H1 (cell line): ENCODE results near the gene MOCS3. TPM values are rescaled to one million over a fixed set of nuclear protein-coding genes. Genes with fewer than 3 reads are reported as not detected.

Experiments
- ASH2L ChIP-seq: fragments of 200-600, 300-600 bp; sonication (generic); IDR thresholded peaks from one replicate; pipeline ENCODE4 v1.7.1; 2017; ENCODE audit warnings: low read length
- CEBPB ChIP-seq: IDR thresholded peaks from 2 replicates; pipeline ENCODE4 v1.6.1; 2012; ENCODE audit warnings: low read depth, low read length
- CTBP2 ChIP-seq: IDR thresholded peaks from 2 replicates; pipeline ENCODE4 v1.7.0; 2011; ENCODE audit warnings: borderline replicate concordance, mild to moderate bottlenecking, moderate library complexity, mixed read lengths, low read length; ENCODE audit not compliant: insufficient read depth, insufficient read length
- E2F6 ChIP-seq: IDR thresholded peaks from 2 replicates; pipeline ENCODE4 v1.6.1; 2012; ENCODE audit warnings: inconsistent platforms
- EZH2 ChIP-seq: fragments of 200-600 bp; sonication (generic); IDR thresholded peaks from 2 replicates; pipeline ENCODE4 v1.7.1; 2012; ENCODE audit warnings: low read depth, mild to moderate bottlenecking, moderate library complexity, low read length, inconsistent platforms; ENCODE audit not compliant: severe bottlenecking
- GABPA ChIP-seq: IDR thresholded peaks from 2 replicates; pipeline ENCODE4 v1.6.1; 2011; ENCODE audit warnings: mild to moderate bottlenecking, low read length, moderate library complexity, borderline replicate concordance; ENCODE audit not compliant: insufficient read depth
- KDM4A ChIP-seq: IDR thresholded peaks from one replicate; pipeline ENCODE4 v1.7.1; 2012; ENCODE audit warnings: low read depth, mild to moderate bottlenecking, moderate library complexity, low read length, inconsistent platforms; ENCODE audit not compliant: severe bottlenecking
- KDM5A ChIP-seq: fragments of 200-600 bp; IDR thresholded peaks from 2 replicates; pipeline ENCODE4 v1.7.1; 2012; ENCODE audit warnings: mild to moderate bottlenecking, low read length, inconsistent platforms, mixed read lengths
- MAX ChIP-seq: IDR thresholded peaks from 2 replicates; pipeline ENCODE4 v1.6.1; 2012; ENCODE audit warnings: inconsistent platforms
- NANOG ChIP-seq: IDR thresholded peaks from 2 replicates; pipeline ENCODE4 v1.6.1; 2011; ENCODE audit warnings: low read length, low read depth, mild to moderate bottlenecking, inconsistent platforms; ENCODE audit not compliant: insufficient read depth, poor library complexity, severe bottlenecking
- NRF1 ChIP-seq: IDR thresholded peaks from 2 replicates; pipeline ENCODE4 v1.6.1; 2011; ENCODE audit warnings: mild to moderate bottlenecking, low read depth, low read length, improper control_type of control experiment
- PHF8 ChIP-seq: fragments of 200-600 bp; sonication (generic); conservative IDR thresholded peaks from 2 replicates; pipeline ENCODE4 v1.7.1; 2012; ENCODE audit warnings: low read depth, mild to moderate bottlenecking, inconsistent platforms, low read length, moderate library complexity
- POLR2AphosphoS5 ChIP-seq: IDR thresholded peaks from 2 replicates; pipeline ENCODE4 v1.6.1; 2011; ENCODE audit warnings: low read depth, low read length
- POU5F1 ChIP-seq: IDR thresholded peaks from 2 replicates; pipeline ENCODE4 v1.6.1; 2011; ENCODE audit warnings: low read depth, mild to moderate bottlenecking, low read length, moderate library complexity
- RFX5 ChIP-seq: IDR thresholded peaks from 2 replicates; pipeline ENCODE4 v1.6.1; 2011; ENCODE audit warnings: low read depth, low read length, improper control_type of control experiment, borderline replicate concordance
- SIN3A ChIP-seq, 2 experiments: IDR thresholded peaks in 1 of 2; conservative IDR thresholded peaks in 1 of 2; 2 replicates each; pipeline ENCODE4 v1.6.1; 2011 to 2012; ENCODE audit warnings: low read length in 2 of 2, improper control_type of control experiment in 1 of 2, low read depth in 1 of 2, mild to moderate bottlenecking in 1 of 2
- SIRT6 ChIP-seq: IDR thresholded peaks from one replicate; pipeline ENCODE4 v1.7.1; 2012; ENCODE audit warnings: low read length, inconsistent platforms
- SP1 ChIP-seq: IDR thresholded peaks from 2 replicates; pipeline ENCODE4 v1.6.1; 2011; ENCODE audit warnings: low read depth, low read length
- SP2 ChIP-seq: IDR thresholded peaks from 2 replicates; pipeline ENCODE4 v1.6.1; 2012; ENCODE audit warnings: mild to moderate bottlenecking, low read length, inconsistent platforms
- SP4 ChIP-seq: IDR thresholded peaks from 2 replicates; pipeline ENCODE4 v1.6.1; 2012; ENCODE audit warnings: low read length, inconsistent platforms
- TEAD4 ChIP-seq: IDR thresholded peaks from 2 replicates; pipeline ENCODE4 v1.6.1; 2012; ENCODE audit warnings: low read depth, low read length, inconsistent platforms, mixed read lengths
- USF2 ChIP-seq: IDR thresholded peaks from 2 replicates; pipeline ENCODE4 v1.6.1; 2011; ENCODE audit warnings: low read length, improper control_type of control experiment
- YY1 ChIP-seq: IDR thresholded peaks from 2 replicates; pipeline ENCODE4 v1.6.1; 2011; ENCODE audit warnings: low read depth, mild to moderate bottlenecking, low read length
- polyA plus RNA-seq, 7 experiments: library from polyadenylated mRNA; depleted of rRNA in 3 of 7; stranded (reverse) in 5 of 7; unstranded in 2 of 7; fragments of >200 nt in 5 of 7; fragments of 200-250 nt in 2 of 7; gene quantifications; 1 replicate in 5 of 7; 2 replicates in 1 of 7; 4 replicates in 1 of 7; pipeline versions ENCODE4 v1.2.1 to v1.2.3, GENCODE V29; 2011 to 2013; ENCODE audit warnings: missing spikeins in 2 of 7, mixed read lengths in 2 of 7
- total RNA-seq: library from RNA; stranded (reverse); fragmentation: NEBNext Ultra II Directional; extraction: Animal tissue kit (Norgen Biotek cat#: 25700); gene quantifications from 2 replicates; pipeline ENCODE4 v1.2.1, GENCODE V29; 2021

The MOCS3 gene
- total and polyA plus RNA-seq, 2 of the 8 experiments (the other 6 are each of a cell fraction or from before 2014, with no cell fraction given) = 6.2 to 6.3 TPM

GRCh38 chr20:50992733-50993457, 34.3 kb downstream of the MOCS3 start (continued):
- TF ChIP-seq ASH2L = peak; percentile 53
- peak in 1 of 2 experiments; percentile 44; a peak in 1 of 4 replicates for TF ChIP-seq SIN3A (conservative IDR thresholded peaks at IDR 0.05 in 1 of 2, IDR thresholded peaks at IDR 0.05 in 1 of 2; ENCODE audit: low read depth in 1 of 2, low read length in 2 of 2)
- peak; percentile 92 for TF ChIP-seq CEBPB
- TF ChIP-seq YY1 = no peak; the same call in 1 of the 2 replicates
- no peak for TF ChIP-seq POU5F1
- peak; percentile 27 for TF ChIP-seq KDM4A
- TF ChIP-seq RFX5 = no peak
- TF ChIP-seq E2F6 = 0 out of 2 replicates have a peak, but pooled peaks have one; percentile 30
- no peak for TF ChIP-seq SIRT6
- peak; percentile 79 for TF ChIP-seq USF2
- no peak; the same call in 1 of the 2 replicates for TF ChIP-seq MAX
- TF ChIP-seq EZH2 = no peak
- no peak for TF ChIP-seq NRF1
- TF ChIP-seq GABPA = no peak
- TF ChIP-seq NANOG = no peak
- no peak for TF ChIP-seq POLR2AphosphoS5
- TF ChIP-seq SP1 = peak; percentile 85
- TF ChIP-seq PHF8 = no peak
- no peak for TF ChIP-seq KDM5A
- TF ChIP-seq SP2 = no peak
- no peak for TF ChIP-seq TEAD4
- no peak for TF ChIP-seq CTBP2
- TF ChIP-seq SP4 = no peak
